ENCODE data around the gene DISP3.

Gene DISP3

DNA sequence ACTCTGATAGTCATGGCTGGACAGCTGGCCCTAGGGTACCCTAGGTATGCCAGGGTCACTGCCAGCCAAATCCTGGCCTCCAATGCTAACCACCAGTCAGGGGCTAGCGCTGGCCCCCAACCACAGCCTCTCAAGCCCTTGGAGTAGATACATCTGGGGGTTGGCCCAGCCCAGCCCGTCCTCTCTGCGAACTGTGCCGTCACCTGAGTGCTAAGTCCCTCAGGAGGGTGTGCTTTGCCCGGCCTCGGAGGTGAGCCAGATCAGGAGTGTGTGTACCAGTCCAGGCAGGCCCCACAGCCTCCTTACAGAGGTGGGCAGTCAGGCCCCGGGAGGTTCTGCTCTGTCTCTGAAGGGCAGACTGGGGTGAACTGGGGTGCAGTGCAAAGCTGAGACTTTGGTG lies 34.0 kb upstream of the DISP3 start:
- peaks cover 5% of the 10 kb centered on the region for H3K27me3 ChIP-seq (ENCODE audit: low read depth, low read length)
- H3K4me1 ChIP-seq (ENCODE audit: control insufficient read depth in 1 of 2, insufficient read depth in 2 of 2, low read length in 2 of 2) = no peaks in the 10 kb centered on the region
- H3K9me3 ChIP-seq (ENCODE audit: control insufficient read depth in 1 of 2, low read length in 2 of 2) = no peaks in the 10 kb centered on the region
- no peaks in the 10 kb centered on the region for H3K36me3 ChIP-seq (ENCODE audit: control insufficient read depth in 1 of 2, insufficient read depth in 2 of 2, low read length in 2 of 2)
- H3K27ac ChIP-seq (ENCODE audit: low read length) = no peak overlapping the region
- H3K4me3 ChIP-seq (ENCODE audit: low read depth in 1 of 2, low read length in 2 of 2) = no peak overlapping the region

DNA sequence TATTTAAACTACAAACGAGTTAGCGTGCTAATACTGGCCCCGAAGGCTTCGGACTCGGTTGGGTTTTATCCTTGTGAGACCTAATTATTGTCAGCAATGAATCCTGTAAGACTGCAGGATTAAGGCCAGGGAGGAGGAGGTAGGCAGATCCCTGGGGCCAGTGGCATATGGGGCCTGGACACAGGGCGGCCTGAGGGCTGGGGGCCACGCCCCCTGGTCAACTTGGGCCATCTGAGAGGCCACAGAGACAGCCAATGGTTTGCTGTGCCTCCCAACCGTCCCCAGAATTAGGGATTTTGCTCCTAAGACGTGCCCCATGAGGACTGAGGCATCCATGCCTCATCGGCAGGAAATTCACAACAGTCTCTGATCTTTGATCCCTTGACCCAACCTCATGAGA lies 31.1 kb upstream of the DISP3 start:
- Histone ChIP-seq H3K4me3 (ENCODE audit: low read depth in 1 of 2, low read length in 2 of 2) (no peak overlapping the region), H3K9me3 (ENCODE audit: control insufficient read depth in 1 of 2, low read length in 2 of 2) (no peaks in the 10 kb centered on the region), H3K27ac (ENCODE audit: low read length) (no peak overlapping the region), H3K36me3 (ENCODE audit: control insufficient read depth in 1 of 2, insufficient read depth in 2 of 2, low read length in 2 of 2) (no peaks in the 10 kb centered on the region), H3K4me1 (ENCODE audit: control insufficient read depth in 1 of 2, insufficient read depth in 2 of 2, low read length in 2 of 2) (no peaks in the 10 kb centered on the region), H3K27me3 (ENCODE audit: low read depth, low read length) (peaks cover 5% of the 10 kb centered on the region)

DNA sequence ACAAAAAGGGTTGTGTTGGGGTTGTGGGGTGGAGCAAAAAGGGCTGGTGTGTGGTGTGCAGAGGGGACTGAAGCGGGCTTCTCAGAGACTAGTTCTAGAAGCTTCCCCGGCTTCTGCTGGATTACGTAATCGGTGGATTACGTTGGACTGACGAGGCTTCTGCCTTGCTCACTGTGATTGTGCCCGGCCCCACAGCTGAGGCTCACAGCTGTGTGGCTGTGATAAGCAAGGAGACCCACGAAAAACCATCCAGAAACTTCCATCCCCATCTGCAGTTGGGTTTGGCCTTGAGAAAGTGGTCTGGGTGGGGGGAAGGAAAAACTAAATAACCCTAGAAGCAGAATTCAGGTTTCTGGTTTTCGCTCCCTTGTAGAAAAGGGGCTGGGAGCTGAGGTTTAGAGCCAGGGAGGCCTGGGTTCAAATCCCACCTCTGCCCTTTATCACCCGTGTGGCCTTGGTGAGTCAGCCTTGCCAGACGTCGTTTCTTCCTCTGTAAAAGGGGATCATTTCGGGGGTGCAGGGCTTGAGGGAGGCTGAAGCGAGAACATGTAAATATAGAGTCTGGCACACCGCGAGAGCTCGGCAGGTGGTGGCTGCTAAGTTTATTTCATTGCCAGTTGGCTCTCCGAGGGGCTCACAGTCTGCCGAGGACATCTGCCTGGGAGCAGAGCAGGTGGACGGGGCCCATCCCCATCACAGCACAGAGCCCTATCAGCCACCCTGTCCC lies 30.4 kb upstream of the DISP3 start:
- Histone ChIP-seq H3K27me3 (ENCODE audit: low read depth, low read length) (peaks cover 3% of the 10 kb centered on the region), H3K4me1 (ENCODE audit: control insufficient read depth in 1 of 2, insufficient read depth in 2 of 2, low read length in 2 of 2) (no peaks in the 10 kb centered on the region), H3K36me3 (ENCODE audit: control insufficient read depth in 1 of 2, insufficient read depth in 2 of 2, low read length in 2 of 2) (no peaks in the 10 kb centered on the region), H3K9me3 (ENCODE audit: control insufficient read depth in 1 of 2, low read length in 2 of 2) (no peaks in the 10 kb centered on the region), H3K27ac (ENCODE audit: low read length) (no peak overlapping the region), H3K4me3 (ENCODE audit: low read depth in 1 of 2, low read length in 2 of 2) (no peak overlapping the region)

DNA sequence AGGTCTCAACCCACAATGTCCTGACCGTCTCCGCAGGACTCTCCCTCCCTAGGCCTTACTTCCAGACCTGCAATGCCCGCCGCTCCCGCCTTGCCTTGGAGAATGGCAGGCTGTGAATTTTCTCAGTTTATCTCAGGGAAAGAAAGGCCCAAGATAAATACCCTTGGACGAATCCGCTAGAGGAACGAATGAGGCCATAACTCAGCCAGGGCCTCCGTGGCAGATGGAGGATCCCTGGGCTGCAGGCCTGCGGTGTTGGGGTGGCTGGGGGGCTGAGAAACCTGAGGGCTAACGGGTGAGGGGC lies 29.9 kb upstream of the DISP3 start:
- Histone ChIP-seq H3K9me3 (ENCODE audit: control insufficient read depth in 1 of 2, low read length in 2 of 2) (no peaks in the 10 kb centered on the region), H3K27me3 (ENCODE audit: low read depth, low read length) (no peaks in the 10 kb centered on the region), H3K4me3 (ENCODE audit: low read depth in 1 of 2, low read length in 2 of 2) (no peak overlapping the region), H3K36me3 (ENCODE audit: control insufficient read depth in 1 of 2, insufficient read depth in 2 of 2, low read length in 2 of 2) (no peaks in the 10 kb centered on the region), H3K27ac (ENCODE audit: low read length) (no peak overlapping the region), H3K4me1 (ENCODE audit: control insufficient read depth in 1 of 2, insufficient read depth in 2 of 2, low read length in 2 of 2) (no peaks in the 10 kb centered on the region)

DNA sequence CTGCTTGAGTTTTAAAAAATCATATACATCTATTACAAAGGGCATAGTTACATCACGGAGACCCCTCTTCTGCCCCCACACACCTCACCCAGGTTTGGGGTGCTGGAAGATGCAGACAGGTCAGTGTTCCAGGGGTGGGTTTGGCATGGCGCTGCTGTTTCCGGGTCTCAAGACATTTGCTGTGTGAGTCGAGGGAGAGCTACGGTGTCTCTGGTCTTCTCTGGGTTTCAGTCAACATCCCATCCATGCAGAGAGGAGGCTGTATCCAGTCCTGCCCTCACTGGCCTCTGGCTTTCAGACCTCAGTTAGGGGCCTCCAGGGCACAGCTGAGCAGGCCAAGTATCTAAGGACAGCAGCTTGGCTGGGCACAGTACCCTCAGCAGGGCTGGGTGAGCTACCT lies 28.6 kb upstream of the DISP3 start:
- no peaks in the 10 kb centered on the region for H3K27me3 ChIP-seq (ENCODE audit: low read depth, low read length)
- no peaks in the 10 kb centered on the region for H3K4me1 ChIP-seq (ENCODE audit: control insufficient read depth in 1 of 2, insufficient read depth in 2 of 2, low read length in 2 of 2)
- H3K4me3 ChIP-seq (ENCODE audit: low read depth in 1 of 2, low read length in 2 of 2) = no peak overlapping the region
- no peak overlapping the region for H3K27ac ChIP-seq (ENCODE audit: low read length)
- no peaks in the 10 kb centered on the region for H3K36me3 ChIP-seq (ENCODE audit: control insufficient read depth in 1 of 2, insufficient read depth in 2 of 2, low read length in 2 of 2)
- no peaks in the 10 kb centered on the region for H3K9me3 ChIP-seq (ENCODE audit: control insufficient read depth in 1 of 2, low read length in 2 of 2)

DNA sequence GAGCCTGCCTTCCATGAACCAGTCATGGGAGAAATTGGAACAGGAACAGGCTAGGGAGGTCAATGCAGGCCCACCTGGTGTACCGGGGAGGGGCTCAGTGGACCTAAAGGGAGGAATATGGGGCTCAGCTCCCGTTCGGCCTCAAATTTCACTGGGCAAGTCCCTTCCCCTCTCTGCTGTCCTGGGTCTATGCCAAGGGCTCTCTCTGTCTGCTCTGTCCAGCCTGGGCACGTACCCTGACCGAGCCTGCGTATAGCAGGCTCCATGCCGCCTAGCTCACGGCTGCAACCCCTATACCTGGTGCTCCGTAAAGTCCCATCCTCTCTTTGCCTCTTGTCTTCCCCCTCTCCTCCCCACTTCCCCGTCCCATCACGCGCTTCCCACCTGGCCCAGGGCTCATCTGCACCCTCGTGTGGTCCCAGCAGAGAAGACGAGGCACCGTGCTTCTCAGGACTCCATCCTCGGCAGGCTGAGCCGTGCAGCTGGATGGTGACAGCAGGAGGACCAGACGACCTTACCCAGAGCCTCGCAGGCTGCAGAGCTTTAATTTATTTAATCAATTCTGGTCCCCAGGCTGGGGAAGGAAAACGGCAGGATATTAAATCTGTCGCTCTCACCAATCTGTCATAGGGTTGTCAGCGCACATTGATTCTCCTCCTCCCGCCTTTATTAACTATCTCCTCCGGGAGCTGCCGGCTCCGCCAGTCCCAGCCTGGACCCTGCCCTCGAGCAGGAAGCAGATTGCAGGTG lies 25.0 kb upstream of the DISP3 start:
- H3K4me3 ChIP-seq (ENCODE audit: low read depth in 1 of 2, low read length in 2 of 2) = no peak overlapping the region
- H3K4me1 ChIP-seq (ENCODE audit: control insufficient read depth in 1 of 2, insufficient read depth in 2 of 2, low read length in 2 of 2) = no peaks in the 10 kb centered on the region
- H3K36me3 ChIP-seq (ENCODE audit: control insufficient read depth in 1 of 2, insufficient read depth in 2 of 2, low read length in 2 of 2) = no peaks in the 10 kb centered on the region
- H3K27ac ChIP-seq (ENCODE audit: low read length) = no peak overlapping the region
- no peaks in the 10 kb centered on the region for H3K27me3 ChIP-seq (ENCODE audit: low read depth, low read length)
- no peaks in the 10 kb centered on the region for H3K9me3 ChIP-seq (ENCODE audit: control insufficient read depth in 1 of 2, low read length in 2 of 2)

DNA sequence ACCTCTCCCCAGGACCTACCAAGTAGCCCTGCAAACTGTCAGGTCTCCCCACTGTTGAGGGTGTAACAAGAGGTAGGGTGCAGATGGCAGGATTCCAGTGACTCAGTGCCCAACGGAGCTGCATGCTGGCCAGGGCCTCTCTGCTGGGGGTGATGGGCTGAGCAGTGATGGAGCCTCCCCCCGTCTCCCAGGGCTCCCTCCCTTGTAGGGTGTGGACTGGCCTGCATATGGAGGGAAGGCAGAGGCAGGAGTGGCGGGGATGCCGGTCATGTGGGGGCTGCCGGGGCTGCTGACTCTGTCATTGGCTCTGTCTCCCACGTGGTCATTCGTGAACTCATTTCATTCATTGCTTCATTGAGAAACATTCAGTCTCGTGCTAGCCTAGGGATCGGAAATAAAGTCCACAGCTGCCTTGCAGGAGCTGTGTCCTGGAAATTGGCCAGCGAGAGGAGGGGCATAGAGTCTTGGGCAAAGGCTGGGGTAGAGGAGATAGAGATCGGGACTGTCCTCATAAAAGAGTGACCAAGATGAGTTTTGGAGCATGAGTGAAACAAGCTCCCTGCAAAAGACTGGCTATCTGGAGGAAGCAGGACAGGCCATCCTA lies 22.9 kb upstream of the DISP3 start:
- Histone ChIP-seq H3K4me3 (ENCODE audit: low read depth in 1 of 2, low read length in 2 of 2) (no peak overlapping the region), H3K9me3 (ENCODE audit: control insufficient read depth in 1 of 2, low read length in 2 of 2) (no peaks in the 10 kb centered on the region), H3K27me3 (ENCODE audit: low read depth, low read length) (no peaks in the 10 kb centered on the region), H3K36me3 (ENCODE audit: control insufficient read depth in 1 of 2, insufficient read depth in 2 of 2, low read length in 2 of 2) (no peaks in the 10 kb centered on the region), H3K27ac (ENCODE audit: low read length) (no peak overlapping the region), H3K4me1 (ENCODE audit: control insufficient read depth in 1 of 2, insufficient read depth in 2 of 2, low read length in 2 of 2) (no peaks in the 10 kb centered on the region)

DNA sequence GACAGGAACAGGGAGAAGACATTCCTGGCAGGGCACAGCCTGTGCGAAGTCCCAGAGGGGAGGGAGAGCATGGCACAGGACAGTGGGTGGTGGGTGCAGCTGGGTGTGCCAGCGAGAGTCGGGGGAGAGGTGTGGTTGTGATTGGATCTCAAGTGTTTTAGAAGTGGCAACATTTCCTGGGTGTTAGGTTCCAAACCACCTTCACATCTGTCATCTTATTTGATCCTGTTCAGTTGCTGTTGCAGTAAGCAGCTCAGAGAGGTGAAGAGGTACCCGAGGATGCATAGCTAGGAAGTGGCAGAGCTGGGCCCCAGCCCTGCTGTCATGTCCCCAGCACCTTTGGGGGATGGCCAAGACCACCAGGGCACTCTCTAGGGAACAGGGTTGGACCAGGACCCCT lies 22.0 kb upstream of the DISP3 start:
- H3K27ac ChIP-seq (ENCODE audit: low read length) = no peak overlapping the region
- no peak overlapping the region for H3K4me3 ChIP-seq (ENCODE audit: low read depth in 1 of 2, low read length in 2 of 2)
- H3K9me3 ChIP-seq (ENCODE audit: control insufficient read depth in 1 of 2, low read length in 2 of 2) = no peaks in the 10 kb centered on the region
- H3K4me1 ChIP-seq (ENCODE audit: control insufficient read depth in 1 of 2, insufficient read depth in 2 of 2, low read length in 2 of 2) = no peaks in the 10 kb centered on the region
- no peaks in the 10 kb centered on the region for H3K36me3 ChIP-seq (ENCODE audit: control insufficient read depth in 1 of 2, insufficient read depth in 2 of 2, low read length in 2 of 2)
- no peaks in the 10 kb centered on the region for H3K27me3 ChIP-seq (ENCODE audit: low read depth, low read length)

DNA sequence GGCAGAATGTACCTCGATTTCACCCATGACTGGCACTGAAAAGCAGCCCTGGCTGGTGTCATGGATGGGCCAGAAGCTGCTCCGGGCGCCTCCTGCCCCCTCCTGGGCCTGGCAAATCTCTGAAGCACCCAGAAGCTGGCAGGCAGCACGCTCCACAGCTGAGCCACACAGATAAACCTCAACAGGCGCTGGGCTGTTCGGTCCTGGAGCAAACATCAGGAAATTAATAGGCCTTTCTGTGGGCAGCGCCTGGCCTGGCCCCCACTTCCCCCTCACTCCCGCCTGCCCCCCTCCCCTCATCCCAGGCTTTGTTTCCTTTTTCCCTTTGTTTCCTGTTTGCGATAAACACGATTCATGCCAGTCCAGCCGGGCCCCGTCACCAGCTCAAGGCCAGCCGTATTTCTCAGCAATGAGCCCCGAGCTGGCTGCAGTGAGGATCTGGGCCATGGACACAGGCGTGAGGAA lies 20.1 kb upstream of the DISP3 start:
- no peak overlapping the region for H3K27ac ChIP-seq (ENCODE audit: low read length)
- H3K4me1 ChIP-seq (ENCODE audit: control insufficient read depth in 1 of 2, insufficient read depth in 2 of 2, low read length in 2 of 2) = no peaks in the 10 kb centered on the region
- H3K27me3 ChIP-seq (ENCODE audit: low read depth, low read length) = no peaks in the 10 kb centered on the region
- H3K9me3 ChIP-seq (ENCODE audit: control insufficient read depth in 1 of 2, low read length in 2 of 2) = no peaks in the 10 kb centered on the region
- H3K4me3 ChIP-seq (ENCODE audit: low read depth in 1 of 2, low read length in 2 of 2) = no peak overlapping the region
- no peaks in the 10 kb centered on the region for H3K36me3 ChIP-seq (ENCODE audit: control insufficient read depth in 1 of 2, insufficient read depth in 2 of 2, low read length in 2 of 2)

DNA sequence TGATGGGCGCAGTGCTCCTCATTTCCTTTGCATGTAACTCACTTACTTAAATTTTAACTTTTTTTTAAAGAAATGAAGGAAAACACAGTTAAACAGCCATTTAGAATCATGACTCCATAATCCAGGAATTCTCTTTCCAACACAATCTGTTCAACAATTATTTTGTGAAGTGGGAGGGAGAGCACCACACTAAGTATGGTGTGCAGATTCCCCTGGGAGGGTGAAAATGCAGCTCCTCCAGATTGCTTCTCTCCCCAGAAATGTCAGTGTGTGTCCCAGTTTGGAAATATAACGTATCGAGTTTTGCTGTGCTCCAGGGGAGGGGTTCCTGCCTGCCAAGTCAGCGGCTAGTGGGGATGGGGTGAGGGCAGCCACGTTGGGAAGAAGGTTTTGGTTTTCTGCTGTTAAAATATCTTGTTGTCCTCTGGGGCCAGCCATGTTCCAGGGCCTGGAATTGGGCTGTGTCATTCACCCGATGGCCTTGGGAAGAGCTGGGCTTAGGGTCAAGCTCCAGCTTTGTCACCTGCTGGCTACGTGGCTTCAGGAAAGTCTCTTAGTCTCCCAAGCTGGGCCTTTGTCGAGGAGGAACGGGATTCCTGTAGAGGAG lies 17.3 kb upstream of the DISP3 start:
- Histone ChIP-seq H3K4me1 (ENCODE audit: control insufficient read depth in 1 of 2, insufficient read depth in 2 of 2, low read length in 2 of 2) (no peaks in the 10 kb centered on the region), H3K27me3 (ENCODE audit: low read depth, low read length) (no peaks in the 10 kb centered on the region), H3K27ac (ENCODE audit: low read length) (no peak overlapping the region)

DNA sequence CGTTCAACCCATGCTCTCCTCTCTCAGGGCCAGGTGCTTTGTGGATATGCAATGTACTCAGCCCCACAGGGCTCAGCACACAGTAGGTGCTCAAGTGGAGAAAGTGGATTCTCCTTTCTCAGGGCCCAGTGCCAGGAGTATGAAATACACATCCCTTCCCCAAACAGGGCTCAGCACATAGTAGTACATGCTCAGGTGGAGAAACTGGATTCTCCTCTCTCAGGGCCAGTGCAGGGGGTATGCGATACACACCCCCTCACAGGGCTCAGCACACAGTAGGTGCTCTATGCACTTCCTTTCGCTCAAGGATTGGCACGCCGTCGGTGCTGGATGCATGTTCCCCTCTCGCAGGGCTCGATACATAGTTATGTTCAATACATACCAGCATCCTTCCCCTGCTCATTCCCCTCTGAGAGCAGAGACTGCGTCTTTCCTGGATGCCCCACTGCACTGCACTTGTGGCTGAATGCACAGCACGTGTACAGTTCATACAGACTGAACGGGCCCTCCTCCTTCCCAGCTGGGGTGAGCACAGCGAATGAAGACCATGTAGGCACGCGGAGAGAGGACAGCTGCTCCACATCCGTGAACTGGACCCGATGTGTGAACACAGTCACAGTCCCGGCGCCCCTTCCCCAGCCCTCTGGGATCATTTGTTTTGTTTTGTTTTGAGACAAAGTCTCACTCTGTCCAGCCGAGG lies 16.6 kb upstream of the DISP3 start:
- H3K27me3 ChIP-seq (ENCODE audit: low read depth, low read length) = no peaks in the 10 kb centered on the region
- H3K36me3 ChIP-seq (ENCODE audit: control insufficient read depth in 1 of 2, insufficient read depth in 2 of 2, low read length in 2 of 2) = no peaks in the 10 kb centered on the region
- H3K4me1 ChIP-seq (ENCODE audit: control insufficient read depth in 1 of 2, insufficient read depth in 2 of 2, low read length in 2 of 2) = no peaks in the 10 kb centered on the region
- no peak overlapping the region for H3K4me3 ChIP-seq (ENCODE audit: low read depth in 1 of 2, low read length in 2 of 2)
- no peaks in the 10 kb centered on the region for H3K9me3 ChIP-seq (ENCODE audit: control insufficient read depth in 1 of 2, low read length in 2 of 2)
- no peak overlapping the region for H3K27ac ChIP-seq (ENCODE audit: low read length)

More for the DNA sequence above, 17.3 kb upstream of the DISP3 start:
- H3K4me3 ChIP-seq (ENCODE audit: low read depth in 1 of 2, low read length in 2 of 2) = no peak overlapping the region
- no peaks in the 10 kb centered on the region for H3K36me3 ChIP-seq (ENCODE audit: control insufficient read depth in 1 of 2, insufficient read depth in 2 of 2, low read length in 2 of 2)
- no peaks in the 10 kb centered on the region for H3K9me3 ChIP-seq (ENCODE audit: control insufficient read depth in 1 of 2, low read length in 2 of 2)
